ENCODE data around the gene VASP. TPM values are rescaled to one million over a fixed set of nuclear protein-coding genes. Genes with fewer than 3 reads are reported as not detected.

The VASP gene
- total RNA-seq, 4 donors from 2014 or later, result 140 to 246 (median 167) TPM

- Histone ChIP-seq H3K4me3 (no peak overlapping the region), H3K9me3 (no peaks in the 10 kb centered on the region), H3K27me3 (no peaks in the 10 kb centered on the region), H3K4me1 (peaks cover 0 to 20% (median 0%) of the 10 kb centered on the region in 3 donors), H3K27ac (no peak overlapping the region), H3K36me3 (peaks cover 0 to 17% of the 10 kb centered on the region in 2 donors)
- ATAC-seq, result no peak
- no peak for TF ChIP-seq POLR2AphosphoS5 (IDR thresholded peaks at IDR 0.05)
- TF ChIP-seq POLR2A (IDR thresholded peaks at IDR 0.05), result no peak
- TF ChIP-seq EP300 (IDR thresholded peaks at IDR 0.05), result no peak
- TF ChIP-seq CTCF (IDR thresholded peaks at IDR 0.05), result no peak
- WGBS, 2 donors (ENCODE audit: low coverage in 1 of 2), result 73 to 86% methylated on average over 1 of the region's 1 CpG
These were observed 47.2 kb downstream of the VASP start for GRCh38 chr19:45554481-45554880.

GRCh38 chr19:45556835-45557234 is 49.6 kb downstream of the VASP start:
- no peak for ATAC-seq
- 80% methylated on average over 1 of the region's 5 CpGs; no CpG with 5 or more reads in 1 of the 2 donors for WGBS, 2 donors (ENCODE audit: low coverage in 1 of 2)
- peaks cover 0 to 17% of the 10 kb centered on the region in 2 donors for H3K36me3 ChIP-seq
- no peaks in the 10 kb centered on the region for H3K9me3 ChIP-seq
- H3K4me3 ChIP-seq, result no peak overlapping the region
- TF ChIP-seq POLR2AphosphoS5 (IDR thresholded peaks at IDR 0.05) (no peak), CTCF (IDR thresholded peaks at IDR 0.05) (no peak), POLR2A (IDR thresholded peaks at IDR 0.05) (no peak), EP300 (IDR thresholded peaks at IDR 0.05) (no peak)
- H3K4me1 ChIP-seq, result peaks cover 0 to 10% (median 0%) of the 10 kb centered on the region in 3 donors
- H3K27me3 ChIP-seq, result no peaks in the 10 kb centered on the region
- no peak overlapping the region for H3K27ac ChIP-seq

DNA sequence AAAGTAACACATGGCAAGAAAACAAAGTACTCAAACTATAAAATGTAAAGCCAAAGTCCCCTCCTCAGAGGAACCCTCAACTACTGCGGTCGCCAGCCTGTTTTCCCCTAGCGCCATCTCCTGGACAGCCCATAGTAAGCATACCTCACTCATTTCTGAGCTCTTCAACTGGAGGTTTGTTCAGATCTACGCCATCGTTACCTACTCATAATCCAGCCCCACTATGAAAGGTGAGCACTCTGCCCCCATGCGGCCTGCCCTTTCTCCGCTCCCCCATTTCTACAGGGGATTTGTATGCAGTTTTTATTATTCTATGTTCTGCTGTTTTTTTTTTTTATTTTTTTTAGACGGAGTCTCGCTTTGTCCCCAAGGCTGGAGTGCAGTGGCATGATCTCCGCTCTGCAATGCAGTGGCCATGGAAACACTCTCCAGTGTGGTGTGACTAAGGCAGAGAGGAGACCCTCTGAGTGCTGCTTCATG is 51.2 kb downstream of the VASP start:
- ATAC-seq, result no peak
- TF ChIP-seq POLR2AphosphoS5 (IDR thresholded peaks at IDR 0.05) (no peak), POLR2A (IDR thresholded peaks at IDR 0.05) (no peak), CTCF (IDR thresholded peaks at IDR 0.05) (peak in 3 of 4 experiments; percentile 38 to 59 (median 49)), EP300 (IDR thresholded peaks at IDR 0.05) (no peak)
- Histone ChIP-seq H3K4me3 (no peak overlapping the region), H3K9me3 (no peaks in the 10 kb centered on the region), H3K27me3 (no peaks in the 10 kb centered on the region), H3K27ac (no peak overlapping the region), H3K36me3 (peaks cover 0 to 5% of the 10 kb centered on the region in 2 donors), H3K4me1 (peaks cover 0 to 17% (median 0%) of the 10 kb centered on the region in 3 donors)
- 21 to 38% methylated on average over 9 to 10 of the region's 10 CpGs for WGBS, 2 donors (ENCODE audit: low coverage in 1 of 2)

DNA sequence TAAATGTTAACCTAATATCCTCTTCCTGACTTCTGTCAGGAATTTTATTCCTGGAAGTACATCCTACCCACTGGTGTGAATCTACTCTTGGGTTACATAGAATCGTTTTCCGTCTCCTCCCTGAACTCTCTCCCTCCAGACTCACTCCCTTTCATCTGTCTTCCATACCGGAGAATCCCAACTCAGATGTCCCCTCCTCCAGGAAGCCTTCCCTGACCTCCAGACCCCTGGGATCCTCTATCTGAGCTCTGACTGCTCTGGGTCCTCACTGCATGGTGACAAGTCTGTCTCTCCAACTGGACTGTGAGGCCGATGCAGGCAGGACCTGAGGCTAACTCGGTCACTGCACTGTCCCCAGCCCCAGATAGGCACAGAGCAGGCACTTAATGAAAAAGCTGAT is 52.8 kb downstream of the VASP start:
- no peak for ATAC-seq
- H3K27me3 ChIP-seq, result no peaks in the 10 kb centered on the region
- 76 to 87% methylated on average over 3 to 4 of the region's 5 CpGs for WGBS, 2 donors (ENCODE audit: low coverage in 1 of 2)
- peaks cover 0 to 17% (median 0%) of the 10 kb centered on the region in 3 donors for H3K4me1 ChIP-seq
- H3K36me3 ChIP-seq, result no peaks in the 10 kb centered on the region
- no peak overlapping the region for H3K4me3 ChIP-seq
- TF ChIP-seq CTCF (IDR thresholded peaks at IDR 0.05) (no peak), POLR2A (IDR thresholded peaks at IDR 0.05) (no peak), POLR2AphosphoS5 (IDR thresholded peaks at IDR 0.05) (no peak), EP300 (IDR thresholded peaks at IDR 0.05) (no peak)
- no peak overlapping the region for H3K27ac ChIP-seq
- H3K9me3 ChIP-seq, result no peaks in the 10 kb centered on the region

GRCh38 chr19:45560686-45561085 is 53.4 kb downstream of the VASP start:
- H3K4me3 ChIP-seq, result no peak overlapping the region
- H3K27ac ChIP-seq, result no peak overlapping the region
- WGBS, 2 donors (ENCODE audit: low coverage in 1 of 2), result 80% methylated on average over 1 to 2 of the region's 11 CpGs
- no peaks in the 10 kb centered on the region for H3K9me3 ChIP-seq
- ATAC-seq, result no peak
- TF ChIP-seq CTCF (IDR thresholded peaks at IDR 0.05) (no peak), EP300 (IDR thresholded peaks at IDR 0.05) (no peak), POLR2AphosphoS5 (IDR thresholded peaks at IDR 0.05) (no peak), POLR2A (IDR thresholded peaks at IDR 0.05) (no peak)
- peaks cover 0 to 17% (median 0%) of the 10 kb centered on the region in 3 donors for H3K4me1 ChIP-seq
- no peaks in the 10 kb centered on the region for H3K36me3 ChIP-seq
- H3K27me3 ChIP-seq, result no peaks in the 10 kb centered on the region

All from gastroesophageal sphincter (tissue), 4 donors.